ENCODE data around the gene MAML3. TPM values are rescaled to one million over a fixed set of nuclear protein-coding genes. Genes with fewer than 3 reads are reported as not detected.

The MAML3 gene
- total and polyA plus RNA-seq, 2 of the 13 experiments (the other 11 are each of a cell fraction or from before 2014, with no cell fraction given): 0.05 to 0.13 TPM

GRCh38 chr4:139863531-139863930 is 290.5 kb downstream of the MAML3 start:
- Histone ChIP-seq H3K36me3 (replicated peaks in 1 of 2; ENCODE audit: control insufficient read depth in 1 of 2, insufficient read depth in 2 of 2, low read length in 2 of 2) (no peaks in the 10 kb centered on the region), H3K4me3 (replicated peaks in 1 of 3; ENCODE audit: insufficient read depth in 1 of 3, low read depth in 2 of 3, low read length in 3 of 3) (no peak overlapping the region), H3K79me2 (ENCODE audit: insufficient read depth, low read length) (no peaks in the 10 kb centered on the region), H3K4me2 (ENCODE audit: low read depth, low read length) (no peak overlapping the region), H3K27ac (ENCODE audit: extremely low read length, insufficient read depth, low read length) (no peak overlapping the region), H3K9ac (ENCODE audit: insufficient read depth, low read depth, low read length) (no peak overlapping the region), H2AFZ (ENCODE audit: low read length) (no peak overlapping the region), H3K4me1 (ENCODE audit: insufficient read depth, low read length) (peaks cover 35% of the 10 kb centered on the region), H3K9me3 (ENCODE audit: low read length) (no peaks in the 10 kb centered on the region), H4K20me1 (ENCODE audit: insufficient read depth, low read length) (no peaks in the 10 kb centered on the region), H3K27me3 (ENCODE audit: control insufficient read depth in 1 of 2, insufficient read depth in 2 of 2, low read length in 2 of 2) (peaks cover 0 to 5% of the 10 kb centered on the region in 2 experiments; a peak in 2 of 5 replicates)
- DNase-seq (ENCODE audit: low spot score) (no peak), FAIRE-seq (no peak), ATAC-seq (no peak)
- CTCF ChIA-PET (ENCODE audit: low intra/inter-chr PET ratio, low total read pairs): no interaction called here
- TF ChIP-seq ZNF724P (CRISPR knock-in tag; IDR thresholded peaks at IDR 0.05; ENCODE audit: borderline replicate concordance) (no peak), SP5 (CRISPR knock-in tag; IDR thresholded peaks at IDR 0.05; ENCODE audit: borderline replicate concordance, low read depth) (no peak), FOXK1 (CRISPR knock-in tag; IDR thresholded peaks at IDR 0.05; ENCODE audit: borderline replicate concordance, low read depth) (no peak), GZF1 (CRISPR knock-in tag; IDR thresholded peaks at IDR 0.05) (no peak), ZNF138 (CRISPR knock-in tag; IDR thresholded peaks at IDR 0.05; ENCODE audit: low read depth) (no peak), FOXJ3 (CRISPR knock-in tag; IDR thresholded peaks at IDR 0.05; ENCODE audit: borderline replicate concordance) (no peak), ESRRA (CRISPR knock-in tag; IDR thresholded peaks at IDR 0.05; ENCODE audit: low read depth) (no peak), HCFC1 (IDR thresholded peaks at IDR 0.05; ENCODE audit: low read depth, low read length) (no peak), ARID4A (CRISPR knock-in tag; IDR thresholded peaks at IDR 0.05; ENCODE audit: borderline replicate concordance) (no peak), KMT2B (CRISPR knock-in tag; IDR thresholded peaks at IDR 0.05) (no peak), TOE1 (CRISPR knock-in tag; IDR thresholded peaks at IDR 0.05) (no peak), THAP8 (CRISPR knock-in tag; IDR thresholded peaks at IDR 0.05; ENCODE audit: borderline replicate concordance) (no peak), ISL2 (CRISPR knock-in tag; IDR thresholded peaks at IDR 0.05) (no peak), DPF2 (CRISPR knock-in tag; IDR thresholded peaks at IDR 0.05; ENCODE audit: borderline replicate concordance, low read depth) (no peak)
- WGBS (ENCODE audit: low lambda C conversion rate): 38% methylated on average over 3 of the region's 3 CpGs
- no TSS peak for BruUV-seq (replicated peaks)
- in situ Hi-C loops (cut with HindIII; ENCODE audit: extremely low pct_ligation_motif_present, low pct_unique_long_range_greater_than_20kb): no loop called here
- intact Hi-C loops (cut with micrococcal nuclease; ENCODE audit: unreplicated experiment): loop anchor here (5.0 kb wide), 1 partner anchor 51 kb away; no protein-coding TSS in a partner anchor
- POLR2A ChIA-PET: no interaction called here

Data from HepG2 (cell line).